Psoas muscle (tissue), 8 donors: ENCODE results near the gene BHLHE41. TPM values are rescaled to one million over a fixed set of nuclear protein-coding genes. Genes with fewer than 3 reads are reported as not detected.

Source experiments
- ATAC-seq, 4 donors: fragments of 200-7000 bp; cut with Tn5 transposase; one replicate each; pipeline ENCODE4 v1.9.1; 2020; ENCODE audit warnings: moderate library complexity in 3 of 4, mild to moderate bottlenecking in 2 of 4
- DNase-seq, 2 donors: peaks; one replicate each; pipeline ENCODE4 v3.0.0-alpha.2; 2020
- H3K27ac ChIP-seq: fragments of 200-600 bp; one replicate; pipeline ENCODE4 v1.8.0; 2022
- H3K27me3 ChIP-seq, 3 donors: fragments of 200-600 bp in 1 of 3; one replicate each; pipeline versions ENCODE4 v1.6.1 to v1.8.0; 2013 to 2022; ENCODE audit warnings: low read length in 2 of 3, mild to moderate bottlenecking in 2 of 3, moderate library complexity in 1 of 3; ENCODE audit not compliant: insufficient read depth in 3 of 3
- H3K36me3 ChIP-seq, 2 donors: fragments of 200-600 bp in 1 of 2; one replicate each; pipeline versions ENCODE4 v1.6.1 to v1.8.0; 2013 to 2022; ENCODE audit warnings: low read depth in 1 of 2, mild to moderate bottlenecking in 1 of 2, moderate library complexity in 1 of 2; ENCODE audit not compliant: insufficient read depth in 1 of 2
- H3K4me1 ChIP-seq: fragments of 200-600 bp; one replicate; pipeline ENCODE4 v1.8.0; 2022
- H3K4me3 ChIP-seq: fragments of 200-600 bp; one replicate; pipeline ENCODE4 v1.8.0; 2022; ENCODE audit warnings: mild to moderate bottlenecking
- H3K9me3 ChIP-seq: fragments of 200-600 bp; one replicate; pipeline ENCODE4 v1.8.0; 2022
- WGBS, 3 donors: extraction: QIAGEN DNeasy Blood & Tissue Kit; methylation state at CpG; one replicate each; pipeline versions ENCODE4 v1.1.6 to v1.1.7; 2013; 5-methylcytosine and 5-hydroxymethylcytosine counted together
- intact Hi-C, 2 donors: fragments of 100-400 bp; cut with DNase I; formaldehyde crosslinking; loops; one replicate each; pipeline versions ENCODE4 v1.11.0 to v1.14.2; 2022
- polyA plus RNA-seq, 3 donors: library from polyadenylated mRNA; stranded (reverse); fragments of 200-250 nt; gene quantifications; one replicate each; pipeline ENCODE4 v1.2.3, GENCODE V29; 2013
- total RNA-seq, 4 donors: library from RNA; stranded (reverse); fragmentation: NEBNext Ultra II Directional in 2 of 4; extraction: Animal tissue kit (Norgen Biotek cat#: 25700) in 2 of 4; gene quantifications; one replicate each; pipeline versions ENCODE4 v1.2.1 to v1.2.4, GENCODE V29; 2021 to 2023
- TF ChIP-seq, protein P1 (sequence below): fragments of 200-600 bp; IDR thresholded peaks from one replicate; pipeline ENCODE4 v1.8.0; 2022; ENCODE audit warnings: antibody characterized with exemption
- donor health status: healthy with polysubstance abuse.
- donor health status: DM: no; HTN: no; CAD: no; lungs with moderate emphysema.
- donor health status: Bipolar disorder and iron deficiency.
- donor health status: healthy.
- donor health status: DM: yes; HTN: yes; CAD: no.
- donor health status: DM: no; HTN: no; CAD: no.
- donor health status: DM: no; HTN: no; CAD: no.
- donor health status: DM: yes; HTN: yes; CAD: no.

Gene BHLHE41
- total and polyA plus RNA-seq, 7 donors: 7.4 to 41.5 (median 11.1) TPM

DNA sequence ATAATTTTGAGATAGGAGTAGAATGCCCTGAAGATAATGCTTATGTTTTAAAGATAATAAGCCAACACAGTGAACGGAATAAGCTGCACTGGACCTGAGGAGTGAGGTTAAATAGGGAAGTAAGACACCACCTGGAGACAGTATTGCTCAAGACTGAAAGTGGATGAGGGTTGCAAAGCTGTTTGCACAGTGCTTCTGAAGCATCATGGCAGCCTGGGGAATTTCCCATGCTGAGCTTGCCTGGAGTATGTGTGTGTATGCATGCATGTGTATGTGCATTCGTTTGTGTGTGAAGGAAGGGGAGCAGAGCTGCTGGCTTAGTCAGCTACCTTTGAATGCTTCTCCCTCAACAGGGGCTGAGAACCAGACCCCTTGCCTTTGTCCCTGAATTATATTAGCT lies 35.8 kb downstream of the BHLHE41 start:
- no peak overlapping the region for H3K27ac ChIP-seq
- 68 to 77% (median 71%) methylated on average over 2 of the region's 2 CpGs for WGBS, 3 donors
- no peaks in the 10 kb centered on the region for H3K4me1 ChIP-seq
- intact Hi-C loops: no loop called here
- ATAC-seq: no peak
- no peaks in the 10 kb centered on the region for H3K9me3 ChIP-seq
- H3K27me3 ChIP-seq: no peaks in the 10 kb centered on the region
- H3K36me3 ChIP-seq: no peaks in the 10 kb centered on the region
- TF ChIP-seq, protein P1, sequence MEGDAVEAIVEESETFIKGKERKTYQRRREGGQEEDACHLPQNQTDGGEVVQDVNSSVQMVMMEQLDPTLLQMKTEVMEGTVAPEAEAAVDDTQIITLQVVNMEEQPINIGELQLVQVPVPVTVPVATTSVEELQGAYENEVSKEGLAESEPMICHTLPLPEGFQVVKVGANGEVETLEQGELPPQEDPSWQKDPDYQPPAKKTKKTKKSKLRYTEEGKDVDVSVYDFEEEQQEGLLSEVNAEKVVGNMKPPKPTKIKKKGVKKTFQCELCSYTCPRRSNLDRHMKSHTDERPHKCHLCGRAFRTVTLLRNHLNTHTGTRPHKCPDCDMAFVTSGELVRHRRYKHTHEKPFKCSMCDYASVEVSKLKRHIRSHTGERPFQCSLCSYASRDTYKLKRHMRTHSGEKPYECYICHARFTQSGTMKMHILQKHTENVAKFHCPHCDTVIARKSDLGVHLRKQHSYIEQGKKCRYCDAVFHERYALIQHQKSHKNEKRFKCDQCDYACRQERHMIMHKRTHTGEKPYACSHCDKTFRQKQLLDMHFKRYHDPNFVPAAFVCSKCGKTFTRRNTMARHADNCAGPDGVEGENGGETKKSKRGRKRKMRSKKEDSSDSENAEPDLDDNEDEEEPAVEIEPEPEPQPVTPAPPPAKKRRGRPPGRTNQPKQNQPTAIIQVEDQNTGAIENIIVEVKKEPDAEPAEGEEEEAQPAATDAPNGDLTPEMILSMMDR: no peak
- no peak overlapping the region for H3K4me3 ChIP-seq
- DNase-seq: no peak

DNA sequence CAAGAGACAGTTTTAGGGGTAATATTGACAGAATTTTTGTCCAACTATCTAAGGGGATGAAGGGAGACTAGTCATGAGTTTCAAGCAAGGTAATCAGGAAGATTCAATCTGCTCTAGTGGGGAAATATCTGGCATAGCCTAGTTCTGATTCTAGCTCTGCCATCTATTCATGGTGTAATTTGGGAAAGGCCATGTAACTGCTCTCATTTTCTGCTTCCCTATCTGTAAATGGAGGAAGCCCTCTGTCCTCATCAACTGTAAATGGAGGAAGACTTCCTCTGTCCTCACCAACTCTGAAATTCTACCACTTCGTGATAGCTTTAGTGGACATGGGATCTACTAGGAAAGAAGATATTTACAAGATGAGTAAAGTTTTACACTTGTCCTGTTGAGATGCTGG lies 37.9 kb downstream of the BHLHE41 start:
- Histone ChIP-seq H3K27ac (no peak overlapping the region), H3K36me3 (no peaks in the 10 kb centered on the region), H3K27me3 (no peaks in the 10 kb centered on the region), H3K4me3 (no peak overlapping the region), H3K9me3 (no peaks in the 10 kb centered on the region), H3K4me1 (no peaks in the 10 kb centered on the region)
- TF ChIP-seq, protein P1: no peak
- intact Hi-C loops: no loop called here
- WGBS, 3 donors: 86 to 93% (median 88%) methylated on average over 1 of the region's 1 CpG
- DNase-seq: no peak
- no peak for ATAC-seq

DNA sequence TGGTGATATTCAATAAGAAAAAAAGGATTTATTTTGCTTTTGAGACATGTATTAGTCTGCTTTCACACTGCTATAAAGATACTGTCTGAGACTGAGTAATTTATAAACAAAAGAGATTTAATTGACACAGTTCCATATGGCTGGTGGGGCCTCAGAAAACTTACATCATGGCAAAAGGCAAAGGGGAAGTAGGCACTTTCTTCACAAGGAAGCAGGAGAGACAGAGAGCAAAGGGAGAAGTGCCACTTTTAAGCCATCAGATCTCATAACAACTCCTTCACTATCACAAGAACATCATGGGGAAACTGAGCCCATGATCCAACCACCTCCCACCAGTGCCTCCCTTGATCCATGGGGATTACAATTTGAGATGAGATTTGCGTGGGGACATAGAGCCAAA lies 43.9 kb downstream of the BHLHE41 start:
- H3K9me3 ChIP-seq: no peaks in the 10 kb centered on the region
- no peak for ATAC-seq
- TF ChIP-seq, protein P1: no peak

DNA sequence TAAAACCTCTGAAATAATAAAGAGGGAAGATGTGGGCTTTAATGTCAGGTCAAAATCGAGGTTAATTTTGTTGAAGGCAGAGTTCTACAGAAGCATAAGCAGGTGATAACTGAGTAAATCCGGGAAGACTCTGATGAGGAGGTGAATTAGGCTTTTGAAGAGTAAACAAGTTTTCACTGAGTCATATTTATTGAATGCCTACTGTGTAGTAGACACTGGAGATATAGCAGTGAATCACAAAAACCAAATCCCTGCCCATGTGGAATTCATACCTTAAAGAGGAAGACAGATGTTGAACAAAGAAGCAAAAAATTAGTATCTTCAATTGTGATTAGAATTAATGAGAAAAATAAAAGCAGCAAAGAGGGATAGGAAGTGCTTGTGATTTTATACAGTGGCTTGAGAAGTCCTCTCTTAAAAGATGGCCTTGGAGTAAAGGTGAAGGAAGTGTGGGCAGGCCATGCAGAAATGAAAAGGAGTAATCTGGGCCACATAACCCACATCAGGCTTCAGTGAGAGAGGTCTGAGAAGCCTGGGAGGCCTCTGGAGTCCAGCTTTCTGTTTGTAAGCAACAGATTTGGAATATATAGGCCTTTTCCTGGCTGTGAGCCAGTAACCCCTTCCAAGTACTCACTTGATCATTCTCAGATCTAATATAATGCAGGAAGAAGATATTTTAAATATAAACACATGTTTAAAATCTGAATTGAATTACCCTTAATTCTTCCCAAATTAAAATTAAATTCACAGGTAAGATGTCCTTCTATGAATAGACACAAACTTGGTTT lies 46.7 kb downstream of the BHLHE41 start:
- Histone ChIP-seq H3K27me3 (no peaks in the 10 kb centered on the region), H3K27ac (no peak overlapping the region), H3K36me3 (no peaks in the 10 kb centered on the region), H3K4me1 (no peaks in the 10 kb centered on the region), H3K4me3 (no peak overlapping the region), H3K9me3 (no peaks in the 10 kb centered on the region)
- intact Hi-C loops: no loop called here
- DNase-seq (no peak), ATAC-seq (no peak)
- TF ChIP-seq, protein P1: no peak
- 91 to 95% (median 94%) methylated on average over 2 of the region's 2 CpGs for WGBS, 3 donors

More for the DNA sequence above, 43.9 kb downstream of the BHLHE41 start:
- no peak for DNase-seq
- no peak overlapping the region for H3K27ac ChIP-seq
- intact Hi-C loops: no loop called here
- H3K27me3 ChIP-seq: no peaks in the 10 kb centered on the region
- 82 to 94% (median 83%) methylated on average over 1 of the region's 1 CpG for WGBS, 3 donors
- H3K4me1 ChIP-seq: no peaks in the 10 kb centered on the region
- no peak overlapping the region for H3K4me3 ChIP-seq
- H3K36me3 ChIP-seq: no peaks in the 10 kb centered on the region

Other genes with a start within 250 kb of the BHLHE41 start
- gene RASSF8, start 166.4 kb downstream of the BHLHE41 start, total RNA-seq: 10 to 100 TPM; 41.9 to 80.3 (median 54.2) TPM
- 10 to 100 TPM in 2 of 3 donors, 1 to 10 TPM in 1; 7.7 to 19.4 (median 14.6) TPM for gene RASSF8, start 166.4 kb downstream of the BHLHE41 start, polyA plus RNA-seq
- 10 to 100 TPM; 45.4 to 88.7 (median 73.5) TPM for gene SSPN, start 70.5 kb upstream of the BHLHE41 start, total RNA-seq
- gene SSPN, start 70.5 kb upstream of the BHLHE41 start, polyA plus RNA-seq: 10 to 100 TPM in 2 of 3 donors, 1 to 10 TPM in 1; 8.3 to 24.4 (median 15.2) TPM